Loucy (cell line): Measurements from ENCODE around the gene BEGAIN.

ENCODE experiments used
- CTCF ChIP-seq: fragments of 200-600 bp; sonication (generic); conservative IDR thresholded peaks from 2 replicates; pipeline ENCODE4 v1.5.1; 2014; ENCODE audit warnings: mild to moderate bottlenecking, antibody characterized with exemption, low read length
- EZH2phosphoT487 ChIP-seq: fragments of 200-600 bp; IDR thresholded peaks from 2 replicates; pipeline ENCODE4 v1.6.1; 2018; ENCODE audit warnings: antibody characterized with exemption, mild to moderate bottlenecking, moderate library complexity, borderline replicate concordance

GRCh38 chr14:100628225-100628624 is 41.0 kb upstream of the BEGAIN start:
- no peak for TF ChIP-seq CTCF
- TF ChIP-seq EZH2phosphoT487 = no peak
